ENCODE results near the gene ZNF658.
"Not testable (repeated sequence)": the region's sequence is repeated elsewhere in the genome, so short reads cannot be mapped to it uniquely, and the experiment has no call there.

DNA sequence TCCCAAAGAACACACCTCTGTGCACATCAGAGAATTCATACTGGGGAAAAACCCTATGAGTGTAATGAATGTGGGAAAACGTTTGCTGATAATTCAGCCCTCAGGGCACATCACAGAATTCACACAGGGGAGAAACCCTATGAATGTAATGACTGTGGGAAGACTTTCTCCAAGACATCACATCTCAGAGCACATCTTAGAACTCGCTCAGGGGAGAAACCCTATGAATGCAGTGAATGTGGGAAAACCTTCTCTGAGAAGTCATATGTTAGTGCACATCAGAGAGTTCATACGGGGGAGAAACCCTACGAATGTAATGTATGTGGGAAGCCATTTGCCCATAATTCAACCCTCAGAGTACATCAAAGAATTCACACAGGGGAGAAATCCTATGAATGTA lies 19.5 kb downstream of the ZNF658 start:
- not testable (repeated sequence) for TF ChIP-seq BACH1 (tag; IDR thresholded peaks at IDR 0.05); ZC3H4 (CRISPR knock-in tag; IDR thresholded peaks at IDR 0.05; ENCODE audit: borderline replicate concordance); ZNF449 (CRISPR knock-in tag; IDR thresholded peaks at IDR 0.05); TCF7 (IDR thresholded peaks at IDR 0.05; ENCODE audit: borderline replicate concordance); ETS1 (conservative IDR thresholded peaks at IDR 0.05; ENCODE audit: control insufficient read depth, low read depth, low read length); ATF3 (IDR thresholded peaks at IDR 0.05); ATF3 (CRISPR knock-in tag; conservative IDR thresholded peaks at IDR 0.05); SRF (CRISPR knock-in tag; IDR thresholded peaks at IDR 0.05); POLR2A (conservative IDR thresholded peaks at IDR 0.05); NELFE (IDR thresholded peaks at IDR 0.05; ENCODE audit: insufficient read depth, insufficient read length); THRA (IDR thresholded peaks at IDR 0.05); HMG20B (CRISPR knock-in tag; IDR thresholded peaks at IDR 0.05); SIRT6 (IDR thresholded peaks at IDR 0.05; ENCODE audit: low read depth, low read length)
- TF ChIP-seq, protein P1, sequence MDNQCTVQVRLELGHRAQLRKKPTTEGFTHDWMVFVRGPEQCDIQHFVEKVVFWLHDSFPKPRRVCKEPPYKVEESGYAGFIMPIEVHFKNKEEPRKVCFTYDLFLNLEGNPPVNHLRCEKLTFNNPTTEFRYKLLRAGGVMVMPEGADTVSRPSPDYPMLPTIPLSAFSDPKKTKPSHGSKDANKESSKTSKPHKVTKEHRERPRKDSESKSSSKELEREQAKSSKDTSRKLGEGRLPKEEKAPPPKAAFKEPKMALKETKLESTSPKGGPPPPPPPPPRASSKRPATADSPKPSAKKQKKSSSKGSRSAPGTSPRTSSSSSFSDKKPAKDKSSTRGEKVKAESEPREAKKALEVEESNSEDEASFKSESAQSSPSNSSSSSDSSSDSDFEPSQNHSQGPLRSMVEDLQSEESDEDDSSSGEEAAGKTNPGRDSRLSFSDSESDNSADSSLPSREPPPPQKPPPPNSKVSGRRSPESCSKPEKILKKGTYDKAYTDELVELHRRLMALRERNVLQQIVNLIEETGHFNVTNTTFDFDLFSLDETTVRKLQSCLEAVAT (IDR thresholded peaks at IDR 0.05), result not testable (repeated sequence)
- TF ChIP-seq, protein P2, sequence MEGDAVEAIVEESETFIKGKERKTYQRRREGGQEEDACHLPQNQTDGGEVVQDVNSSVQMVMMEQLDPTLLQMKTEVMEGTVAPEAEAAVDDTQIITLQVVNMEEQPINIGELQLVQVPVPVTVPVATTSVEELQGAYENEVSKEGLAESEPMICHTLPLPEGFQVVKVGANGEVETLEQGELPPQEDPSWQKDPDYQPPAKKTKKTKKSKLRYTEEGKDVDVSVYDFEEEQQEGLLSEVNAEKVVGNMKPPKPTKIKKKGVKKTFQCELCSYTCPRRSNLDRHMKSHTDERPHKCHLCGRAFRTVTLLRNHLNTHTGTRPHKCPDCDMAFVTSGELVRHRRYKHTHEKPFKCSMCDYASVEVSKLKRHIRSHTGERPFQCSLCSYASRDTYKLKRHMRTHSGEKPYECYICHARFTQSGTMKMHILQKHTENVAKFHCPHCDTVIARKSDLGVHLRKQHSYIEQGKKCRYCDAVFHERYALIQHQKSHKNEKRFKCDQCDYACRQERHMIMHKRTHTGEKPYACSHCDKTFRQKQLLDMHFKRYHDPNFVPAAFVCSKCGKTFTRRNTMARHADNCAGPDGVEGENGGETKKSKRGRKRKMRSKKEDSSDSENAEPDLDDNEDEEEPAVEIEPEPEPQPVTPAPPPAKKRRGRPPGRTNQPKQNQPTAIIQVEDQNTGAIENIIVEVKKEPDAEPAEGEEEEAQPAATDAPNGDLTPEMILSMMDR (IDR thresholded peaks at IDR 0.05 in 2 of 3, conservative IDR thresholded peaks at IDR 0.05 in 1 of 3; ENCODE audit: insufficient read depth in 2 of 3, low read depth in 1 of 3, low read length in 3 of 3), result not testable (repeated sequence)
